ENCODE measurements around the gene PILRA.

The PILRA gene

GRCh38 chr7:100384628-100385294 is 11.5 kb downstream of the PILRA start:
- in situ Hi-C loops (cut with HindIII; ENCODE audit: low sequenced_read_pairs), result no loop called here
- H3K4me3 ChIP-seq (ENCODE audit: low read depth, low read length), result no peak overlapping the region
- TF ChIP-seq, protein P1, sequence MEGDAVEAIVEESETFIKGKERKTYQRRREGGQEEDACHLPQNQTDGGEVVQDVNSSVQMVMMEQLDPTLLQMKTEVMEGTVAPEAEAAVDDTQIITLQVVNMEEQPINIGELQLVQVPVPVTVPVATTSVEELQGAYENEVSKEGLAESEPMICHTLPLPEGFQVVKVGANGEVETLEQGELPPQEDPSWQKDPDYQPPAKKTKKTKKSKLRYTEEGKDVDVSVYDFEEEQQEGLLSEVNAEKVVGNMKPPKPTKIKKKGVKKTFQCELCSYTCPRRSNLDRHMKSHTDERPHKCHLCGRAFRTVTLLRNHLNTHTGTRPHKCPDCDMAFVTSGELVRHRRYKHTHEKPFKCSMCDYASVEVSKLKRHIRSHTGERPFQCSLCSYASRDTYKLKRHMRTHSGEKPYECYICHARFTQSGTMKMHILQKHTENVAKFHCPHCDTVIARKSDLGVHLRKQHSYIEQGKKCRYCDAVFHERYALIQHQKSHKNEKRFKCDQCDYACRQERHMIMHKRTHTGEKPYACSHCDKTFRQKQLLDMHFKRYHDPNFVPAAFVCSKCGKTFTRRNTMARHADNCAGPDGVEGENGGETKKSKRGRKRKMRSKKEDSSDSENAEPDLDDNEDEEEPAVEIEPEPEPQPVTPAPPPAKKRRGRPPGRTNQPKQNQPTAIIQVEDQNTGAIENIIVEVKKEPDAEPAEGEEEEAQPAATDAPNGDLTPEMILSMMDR (IDR thresholded peaks at IDR 0.05; ENCODE audit: low read depth, low read length), result no peak

GRCh38 chr7:100386940-100387339 is 13.7 kb downstream of the PILRA start:
- no peak for DNase-seq (ENCODE audit: low read depth, low spot score)
- in situ Hi-C loops (cut with HindIII; ENCODE audit: low sequenced_read_pairs), result no loop called here
- TF ChIP-seq, protein P1 (IDR thresholded peaks at IDR 0.05; ENCODE audit: low read depth, low read length), result no peak
- H3K4me3 ChIP-seq (ENCODE audit: low read depth, low read length), result no peak overlapping the region

More at GRCh38 chr7:100384628-100385294, 11.5 kb downstream of the PILRA start:
- DNase-seq (ENCODE audit: low read depth, low spot score), result no peak

DNA sequence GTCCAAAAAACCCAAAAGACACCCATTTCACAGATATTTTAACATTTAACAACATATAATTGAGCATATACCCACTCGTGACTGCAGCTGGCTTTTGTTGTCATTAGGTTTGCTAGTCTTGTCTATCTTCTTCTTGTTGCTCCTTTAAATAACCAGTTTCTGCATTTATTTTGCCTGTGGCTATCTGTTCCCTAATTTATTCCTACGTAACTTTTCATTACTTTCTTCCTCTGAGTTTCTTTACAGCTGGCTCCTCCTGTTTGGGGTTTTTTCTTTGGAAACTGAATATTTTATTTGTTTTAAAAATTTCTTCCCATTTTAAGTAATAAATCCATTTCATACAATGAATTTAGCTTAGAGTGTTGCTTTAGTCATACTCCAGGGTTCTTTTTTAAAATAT is 14.4 kb downstream of the PILRA start:
- H3K4me3 ChIP-seq (ENCODE audit: low read depth, low read length), result no peak overlapping the region
- in situ Hi-C loops (cut with HindIII; ENCODE audit: low sequenced_read_pairs), result no loop called here
- TF ChIP-seq, protein P1 (IDR thresholded peaks at IDR 0.05; ENCODE audit: low read depth, low read length), result no peak
- DNase-seq (ENCODE audit: low read depth, low spot score), result no peak

DNA sequence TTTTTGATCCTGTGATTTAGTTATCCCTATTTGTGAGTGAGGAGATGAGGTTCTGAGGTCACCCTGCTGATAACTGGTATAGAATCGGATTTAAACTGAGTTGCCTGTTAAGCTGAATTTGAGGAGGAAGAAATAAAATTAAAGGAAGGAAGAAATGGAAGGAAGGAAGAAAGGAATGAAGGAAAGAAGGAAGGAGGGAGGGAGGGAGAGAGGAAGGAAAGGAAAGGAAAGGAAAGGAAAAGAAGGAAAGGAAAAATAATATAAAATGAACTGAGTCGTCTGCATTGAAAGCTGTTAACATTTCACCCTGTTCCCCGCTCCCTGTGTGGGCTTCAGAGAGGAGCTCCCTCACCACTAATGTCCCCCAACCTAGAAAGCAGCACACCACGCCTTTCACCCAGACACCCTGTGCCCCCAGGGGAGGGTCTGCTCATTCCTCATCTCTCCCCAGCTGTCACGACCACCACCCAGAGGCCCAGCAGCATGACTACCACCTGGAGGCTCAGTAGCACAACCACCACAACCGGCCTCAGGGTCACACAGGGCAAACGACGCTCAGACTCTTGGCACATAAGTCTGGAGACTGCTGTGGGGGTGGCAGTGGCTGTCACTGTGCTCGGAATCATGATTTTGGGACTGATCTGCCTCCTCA is 16.3 kb downstream of the PILRA start:
- DNase-seq (ENCODE audit: low read depth, low spot score), result no peak
- TF ChIP-seq, protein P1 (IDR thresholded peaks at IDR 0.05; ENCODE audit: low read depth, low read length), result no peak
- H3K4me3 ChIP-seq (ENCODE audit: low read depth, low read length), result no peak overlapping the region
- in situ Hi-C loops (cut with HindIII; ENCODE audit: low sequenced_read_pairs), result no loop called here

GRCh38 chr7:100390286-100391009 is 17.2 kb downstream of the PILRA start:
- TF ChIP-seq, protein P1 (IDR thresholded peaks at IDR 0.05; ENCODE audit: low read depth, low read length), result no peak
- no peak for DNase-seq (ENCODE audit: low read depth, low spot score)
- no peak overlapping the region for H3K4me3 ChIP-seq (ENCODE audit: low read depth, low read length)
- in situ Hi-C loops (cut with HindIII; ENCODE audit: low sequenced_read_pairs), result no loop called here

DNA sequence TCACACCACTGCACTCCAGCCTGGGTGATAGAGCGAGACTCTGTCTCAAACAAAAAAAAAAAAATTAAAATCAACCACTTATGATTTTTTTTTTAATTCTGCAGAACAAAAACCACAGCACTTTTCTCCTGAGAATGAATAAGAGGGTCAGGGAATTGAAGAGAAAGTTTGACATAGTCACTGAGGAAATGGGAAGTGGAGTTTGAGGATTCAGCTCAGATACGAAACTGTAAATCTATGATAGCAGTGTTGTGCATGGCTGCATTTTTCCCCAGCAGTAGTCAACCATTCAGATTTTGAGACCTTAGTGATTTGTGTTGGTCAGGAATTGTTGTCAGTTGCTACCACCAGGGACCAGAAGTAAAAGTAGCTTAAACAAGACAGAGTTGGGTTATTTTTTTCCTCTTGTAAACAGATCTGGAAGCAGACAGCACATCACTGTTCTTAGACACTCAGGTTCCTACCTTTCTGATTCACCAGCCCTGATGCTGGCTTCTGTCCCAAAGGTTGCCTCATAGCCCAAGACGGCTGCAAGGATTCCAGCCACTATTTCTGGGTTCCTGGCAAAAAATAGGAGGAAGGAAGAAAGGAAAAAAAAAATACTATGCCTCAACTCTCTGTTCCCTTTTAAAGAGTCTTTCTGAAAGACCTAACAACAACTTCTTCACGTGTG is 20.1 kb downstream of the PILRA start:
- DNase-seq (ENCODE audit: low read depth, low spot score), result no peak
- TF ChIP-seq, protein P1 (IDR thresholded peaks at IDR 0.05; ENCODE audit: low read depth, low read length), result no peak
- in situ Hi-C loops (cut with HindIII; ENCODE audit: low sequenced_read_pairs), result no loop called here
- no peak overlapping the region for H3K4me3 ChIP-seq (ENCODE audit: low read depth, low read length)
